AG10803 (cell line): ENCODE results near the gene CAPS.

Experiments used
- DNase-seq: peaks from one replicate; pipeline ENCODE4 v3.0.0; 2010; ENCODE audit warnings: low read depth
- H3K4me3 ChIP-seq: 2 replicates; pipeline ENCODE4 v1.5.1; 2011; ENCODE audit warnings: mild to moderate bottlenecking, low read length, control low read depth
- TF ChIP-seq, protein P1 (sequence below): conservative IDR thresholded peaks from 2 replicates; pipeline ENCODE4 v1.5.1; 2011; ENCODE audit warnings: mild to moderate bottlenecking, low read length, control low read depth, inconsistent platforms

The CAPS gene

DNA sequence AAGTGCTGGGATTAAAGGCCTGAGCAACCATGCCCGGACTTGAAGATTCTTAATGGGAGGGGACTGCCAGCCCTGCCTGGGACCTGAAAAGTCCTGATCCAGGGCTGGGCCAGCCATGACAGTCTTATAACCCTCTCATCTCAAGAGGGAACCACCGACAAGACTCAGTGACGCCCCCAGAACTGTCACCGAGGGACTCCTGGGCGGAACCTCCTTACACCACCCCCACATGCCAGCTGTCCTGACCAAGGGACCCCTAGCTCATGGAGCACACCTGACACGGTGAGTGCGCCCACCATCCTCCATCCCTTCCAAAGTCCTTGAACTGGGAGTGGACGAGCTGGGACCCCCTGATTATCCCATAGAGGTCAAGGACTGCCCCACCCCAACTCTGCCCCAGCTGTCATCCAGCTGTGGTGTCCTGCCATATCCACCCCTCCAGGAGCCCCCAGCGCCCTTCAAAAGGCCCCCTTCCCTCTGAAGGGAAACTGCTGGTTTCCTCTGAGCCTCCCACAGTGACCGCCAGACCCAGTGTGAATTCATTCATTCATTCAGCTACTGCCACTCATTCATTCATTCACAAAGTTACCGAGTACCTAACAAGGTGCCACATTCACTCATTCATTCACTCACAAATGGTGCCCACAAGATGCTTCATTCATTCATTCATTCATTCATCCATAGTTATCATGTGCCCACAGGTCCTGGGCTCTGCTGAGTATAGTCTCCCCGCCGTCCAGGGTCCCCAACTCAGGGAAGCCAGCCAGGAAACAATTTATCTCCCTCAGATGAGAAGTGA, 14.1 kb upstream of the CAPS start:
- no peak overlapping the region for H3K4me3 ChIP-seq
- TF ChIP-seq, protein P1, sequence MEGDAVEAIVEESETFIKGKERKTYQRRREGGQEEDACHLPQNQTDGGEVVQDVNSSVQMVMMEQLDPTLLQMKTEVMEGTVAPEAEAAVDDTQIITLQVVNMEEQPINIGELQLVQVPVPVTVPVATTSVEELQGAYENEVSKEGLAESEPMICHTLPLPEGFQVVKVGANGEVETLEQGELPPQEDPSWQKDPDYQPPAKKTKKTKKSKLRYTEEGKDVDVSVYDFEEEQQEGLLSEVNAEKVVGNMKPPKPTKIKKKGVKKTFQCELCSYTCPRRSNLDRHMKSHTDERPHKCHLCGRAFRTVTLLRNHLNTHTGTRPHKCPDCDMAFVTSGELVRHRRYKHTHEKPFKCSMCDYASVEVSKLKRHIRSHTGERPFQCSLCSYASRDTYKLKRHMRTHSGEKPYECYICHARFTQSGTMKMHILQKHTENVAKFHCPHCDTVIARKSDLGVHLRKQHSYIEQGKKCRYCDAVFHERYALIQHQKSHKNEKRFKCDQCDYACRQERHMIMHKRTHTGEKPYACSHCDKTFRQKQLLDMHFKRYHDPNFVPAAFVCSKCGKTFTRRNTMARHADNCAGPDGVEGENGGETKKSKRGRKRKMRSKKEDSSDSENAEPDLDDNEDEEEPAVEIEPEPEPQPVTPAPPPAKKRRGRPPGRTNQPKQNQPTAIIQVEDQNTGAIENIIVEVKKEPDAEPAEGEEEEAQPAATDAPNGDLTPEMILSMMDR, result no peak
- DNase-seq, result no peak

DNA sequence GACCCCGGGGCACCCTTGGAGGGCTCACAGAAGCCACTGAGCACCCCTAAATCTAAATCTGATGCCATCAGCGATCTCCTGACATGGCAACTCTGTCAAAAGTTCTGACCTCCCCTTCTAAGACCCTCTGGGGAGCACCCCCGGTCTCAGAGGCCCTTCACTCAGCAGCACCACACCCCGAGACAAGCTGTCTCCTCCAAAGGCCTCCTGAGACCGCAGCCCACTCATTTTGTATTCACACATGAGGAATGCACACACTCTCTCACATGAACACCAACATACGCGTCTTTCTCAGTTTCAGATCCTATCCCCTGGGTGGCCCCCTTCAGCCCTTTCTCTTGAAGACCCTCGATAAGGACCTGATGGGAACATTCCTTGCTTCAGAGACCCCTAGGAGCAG, 13.1 kb upstream of the CAPS start:
- TF ChIP-seq, protein P1, result no peak
- H3K4me3 ChIP-seq, result no peak overlapping the region
- no peak for DNase-seq

DNA sequence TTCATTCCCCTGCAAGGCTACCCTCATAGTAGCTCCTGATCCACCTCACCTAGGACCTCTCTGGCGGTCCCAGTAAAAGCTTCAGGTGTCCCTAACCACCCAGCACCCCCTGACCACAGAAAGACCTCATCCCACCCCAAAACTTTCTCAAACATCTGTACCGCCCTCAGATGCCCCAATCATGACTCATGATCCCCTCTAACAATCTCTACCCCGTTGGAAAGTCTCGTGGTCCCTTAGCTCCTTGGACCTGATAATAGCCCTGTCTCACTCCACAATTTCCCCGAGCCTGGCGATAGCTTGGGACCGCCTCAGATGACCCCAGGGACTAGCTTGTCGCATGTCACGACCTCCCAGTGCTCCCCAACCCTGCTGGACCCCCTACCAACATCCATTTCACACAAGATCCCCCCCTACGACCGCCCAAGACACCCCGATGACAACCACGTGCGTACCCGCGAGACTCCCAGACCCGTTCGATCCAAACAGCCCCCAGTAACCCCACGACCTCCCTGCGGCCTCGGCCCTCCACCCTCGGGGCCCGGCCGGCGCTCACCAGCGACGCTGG, 10.9 kb upstream of the CAPS start:
- TF ChIP-seq, protein P1, result no peak
- peak; percentile 60 for DNase-seq
- peak overlapping the region; percentile 100 for H3K4me3 ChIP-seq

DNA sequence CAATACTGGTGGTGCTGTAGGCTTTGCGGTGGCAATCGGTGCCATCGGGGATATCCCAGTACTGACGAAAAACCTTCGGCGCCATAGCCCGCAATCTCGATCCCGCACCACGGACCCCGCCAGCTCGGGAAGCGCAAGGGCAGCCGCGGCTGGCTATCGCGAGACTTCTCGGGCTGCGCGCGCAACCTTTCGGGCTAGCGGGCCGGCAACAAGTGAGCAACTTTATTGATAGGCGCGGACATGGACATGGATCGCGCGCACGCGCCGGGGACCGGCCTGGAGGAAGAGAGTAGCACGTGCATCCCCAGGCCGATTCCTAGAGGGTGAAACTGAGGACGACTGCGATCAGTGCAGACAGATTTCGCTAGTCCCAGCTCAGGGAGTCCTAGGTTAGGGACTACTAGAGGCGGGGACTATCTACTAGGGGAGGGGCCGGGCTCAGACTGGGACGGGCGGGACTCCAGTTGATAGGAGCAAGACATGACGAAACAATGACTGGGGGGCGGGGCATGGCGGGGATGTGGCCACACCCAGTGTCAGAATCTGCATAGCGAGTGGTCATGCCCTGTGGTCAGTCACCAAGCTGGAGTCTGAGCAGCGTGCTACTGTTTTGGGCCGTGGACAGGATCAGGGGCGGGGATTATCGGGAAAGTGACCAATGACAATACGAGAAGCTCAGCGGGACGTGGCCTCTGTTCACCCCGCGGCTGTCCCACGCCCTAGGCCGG, 10.3 kb upstream of the CAPS start, which contains the start of gene NDUFA11:
NDUFA11 (minus strand) TSS at position 167 of the 728 bp plus-strand sequence; CDS start at position 85, 82 bp downstream.
- DNase-seq, result peak; percentile 97
- peak within 1 kb of the TSS; percentile 100 for H3K4me3 ChIP-seq
- TF ChIP-seq, protein P1, result no peak

DNA sequence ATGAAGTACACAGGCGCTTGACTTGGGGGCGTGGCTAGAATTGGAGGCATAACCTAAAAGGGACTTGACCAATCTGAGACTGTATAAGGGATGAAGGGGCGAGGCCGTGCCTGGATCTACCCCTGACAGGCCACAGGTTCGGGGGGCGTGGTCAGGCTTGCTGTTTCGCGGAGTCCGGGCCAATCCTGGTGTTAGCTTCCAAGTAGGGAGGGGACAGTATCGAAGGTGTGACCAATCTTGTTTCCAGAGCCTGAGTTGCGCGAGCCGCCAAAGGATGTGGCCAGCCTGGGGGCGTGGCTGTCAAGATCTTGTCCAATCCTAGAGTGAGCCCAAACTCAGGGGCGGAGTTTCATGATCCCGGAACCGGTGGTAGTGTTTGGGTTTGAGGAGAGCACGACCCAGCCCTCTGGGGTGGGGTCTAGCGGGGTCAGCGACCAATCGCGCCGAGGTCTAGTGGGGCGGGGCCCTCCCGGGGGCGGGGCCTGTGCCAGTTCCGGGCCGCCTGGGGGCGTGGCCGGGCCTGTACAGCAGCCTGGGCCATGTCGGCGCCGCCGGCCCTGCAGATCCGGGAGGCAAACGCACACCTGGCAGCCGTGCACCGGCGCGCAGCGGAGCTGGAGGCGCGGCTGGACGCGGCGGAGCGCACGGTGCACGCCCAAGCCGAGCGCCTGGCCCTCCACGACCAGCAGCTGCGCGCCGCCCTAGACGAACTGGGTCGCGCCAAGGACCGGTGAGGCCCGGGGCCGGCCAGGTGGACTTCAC, 9.5 kb upstream of the CAPS start, which contains the start of gene VMAC:
VMAC (plus strand) TSS at position 521 of the 762 bp plus-strand sequence; CDS start at position 540, 19 bp downstream.
- TF ChIP-seq, protein P1, result no peak
- peak; percentile 100 for DNase-seq
- peak within 1 kb of the TSS; percentile 100 for H3K4me3 ChIP-seq

DNA sequence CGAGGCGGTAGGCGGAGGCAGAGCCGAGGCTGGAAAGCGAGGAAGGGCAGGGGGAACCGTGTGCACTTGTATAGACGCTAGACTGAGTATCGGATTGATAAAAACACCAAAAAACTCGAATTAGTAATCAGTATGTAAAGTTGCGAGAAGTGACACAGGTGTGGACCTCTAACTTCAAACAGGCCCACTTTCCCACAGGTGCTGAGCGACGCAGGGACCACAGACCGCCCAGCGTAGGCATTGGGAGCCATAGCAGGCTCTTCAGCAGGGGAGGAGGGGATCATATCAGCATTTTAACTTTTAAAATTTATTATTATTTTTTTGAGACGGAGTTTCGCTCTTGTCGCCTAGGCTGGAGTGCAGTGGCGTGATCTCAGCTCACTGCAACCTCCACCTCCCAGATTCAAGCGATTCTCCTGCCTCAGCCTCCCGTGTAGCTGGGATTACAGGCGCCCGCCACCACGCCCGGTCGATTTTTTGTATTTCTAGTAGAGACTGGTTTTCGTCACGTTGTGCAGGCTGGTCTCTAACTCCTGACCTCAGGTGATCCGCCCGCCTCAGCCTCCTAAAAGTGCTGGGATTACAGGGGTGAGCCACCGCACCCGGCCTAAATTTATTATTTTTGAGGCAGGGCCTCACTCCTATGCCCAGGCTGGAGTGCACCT, 8.8 kb upstream of the CAPS start:
- TF ChIP-seq, protein P1, result no peak
- H3K4me3 ChIP-seq, result peak overlapping the region; percentile 90
- DNase-seq, result no peak
